ENCODE results near the gene ABR.

Gene ABR

GRCh38 chr17:1208966-1209365, 29.2 kb upstream of the ABR start:
- TF ChIP-seq CTCF (IDR thresholded peaks at IDR 0.05) = no peak

- TF ChIP-seq CTCF (IDR thresholded peaks at IDR 0.05) = no peak
Measured at GRCh38 chr17:1206026-1206777, 26.4 kb upstream of the ABR start.

GRCh38 chr17:1203967-1204291, 24.1 kb upstream of the ABR start:
- no peak; the same call in 1 of the 2 replicates for TF ChIP-seq CTCF (IDR thresholded peaks at IDR 0.05)

GRCh38 chr17:1203111-1203966, 23.6 kb upstream of the ABR start:
- TF ChIP-seq CTCF (IDR thresholded peaks at IDR 0.05) = peak; percentile 19; the same call in 1 of the 2 replicates

- no peak for TF ChIP-seq CTCF (IDR thresholded peaks at IDR 0.05)
Measured at GRCh38 chr17:1202291-1202690, 22.5 kb upstream of the ABR start.

- no peak for TF ChIP-seq CTCF (IDR thresholded peaks at IDR 0.05)
Measured at GRCh38 chr17:1201132-1201702, 21.4 kb upstream of the ABR start.

GRCh38 chr17:1197781-1198490, 18.2 kb upstream of the ABR start:
- TF ChIP-seq CTCF (IDR thresholded peaks at IDR 0.05) = no peak
